Measurements from ENCODE around the gene SBF2.
"Not testable (repeated sequence)": the region's sequence is repeated elsewhere in the genome, so short reads cannot be mapped to it uniquely, and the experiment has no call there.

The SBF2 gene

GRCh38 chr11:9950462-9950861, 343.6 kb downstream of the SBF2 start:
- Histone ChIP-seq H3K79me2 (ENCODE audit: insufficient read depth, low read length) (no peaks in the 10 kb centered on the region), H3K4me2 (ENCODE audit: low read length) (no peak overlapping the region), H3K36me3 (ENCODE audit: insufficient read depth, low read length) (no peaks in the 10 kb centered on the region), H3K9ac (ENCODE audit: low read length) (no peak overlapping the region), H3K4me1 (ENCODE audit: insufficient read depth, low read length, severe bottlenecking) (no peaks in the 10 kb centered on the region), H4K20me1 (ENCODE audit: insufficient read depth, low read length) (no peaks in the 10 kb centered on the region), H2AFZ (ENCODE audit: low read length) (no peak overlapping the region), H3K9me2 (ENCODE audit: low read depth, low read length) (no peaks in the 10 kb centered on the region), H3K27me3 (ENCODE audit: insufficient read depth, low read length) (no peaks in the 10 kb centered on the region), H3K9me3 (ENCODE audit: low read length) (no peaks in the 10 kb centered on the region), H3F3A (ENCODE audit: insufficient read depth, low read length) (no peaks in the 10 kb centered on the region; the same call in 1 of the 2 replicates), H3K27ac (ENCODE audit: low read depth, low read length, poor library complexity, severe bottlenecking) (no peak overlapping the region), H3K4me3 (ENCODE audit: low read depth, low read length, poor library complexity, severe bottlenecking) (no peak overlapping the region)
- TF ChIP-seq CTCF (IDR thresholded peaks at IDR 0.05; ENCODE audit: low read length) (no peak), EZH2 (IDR thresholded peaks at IDR 0.05; ENCODE audit: borderline replicate concordance, low read length) (no peak)

- Histone ChIP-seq H3K9me3 (ENCODE audit: low read length) (no peaks in the 10 kb centered on the region), H3K27ac (ENCODE audit: low read depth, low read length, poor library complexity, severe bottlenecking) (no peak overlapping the region), H3K4me2 (ENCODE audit: low read length) (no peak overlapping the region), H3K27me3 (ENCODE audit: insufficient read depth, low read length) (no peaks in the 10 kb centered on the region), H3F3A (ENCODE audit: insufficient read depth, low read length) (no peaks in the 10 kb centered on the region), H3K79me2 (ENCODE audit: insufficient read depth, low read length) (no peaks in the 10 kb centered on the region), H3K36me3 (ENCODE audit: insufficient read depth, low read length) (no peaks in the 10 kb centered on the region), H3K9me2 (ENCODE audit: low read depth, low read length) (no peaks in the 10 kb centered on the region), H3K9ac (ENCODE audit: low read length) (no peak overlapping the region), H3K4me3 (ENCODE audit: low read depth, low read length, poor library complexity, severe bottlenecking) (no peak overlapping the region), H3K4me1 (ENCODE audit: insufficient read depth, low read length, severe bottlenecking) (no peaks in the 10 kb centered on the region), H4K20me1 (ENCODE audit: insufficient read depth, low read length) (no peaks in the 10 kb centered on the region), H2AFZ (ENCODE audit: low read length) (no peak overlapping the region)
- TF ChIP-seq CTCF (IDR thresholded peaks at IDR 0.05; ENCODE audit: low read length) (no peak), EZH2 (IDR thresholded peaks at IDR 0.05; ENCODE audit: borderline replicate concordance, low read length) (no peak)
Observed at GRCh38 chr11:9947231-9947864, 346.7 kb downstream of the SBF2 start.

- H3K9ac ChIP-seq (ENCODE audit: low read length); H3K4me3 ChIP-seq (ENCODE audit: low read depth, low read length, poor library complexity, severe bottlenecking); H4K20me1 ChIP-seq (ENCODE audit: insufficient read depth, low read length); H3K36me3 ChIP-seq (ENCODE audit: insufficient read depth, low read length); H3F3A ChIP-seq (ENCODE audit: insufficient read depth, low read length); H3K27me3 ChIP-seq (ENCODE audit: insufficient read depth, low read length); H3K27ac ChIP-seq (ENCODE audit: low read depth, low read length, poor library complexity, severe bottlenecking); H3K4me2 ChIP-seq (ENCODE audit: low read length); H3K9me3 ChIP-seq (ENCODE audit: low read length); H3K4me1 ChIP-seq (ENCODE audit: insufficient read depth, low read length, severe bottlenecking); H3K79me2 ChIP-seq (ENCODE audit: insufficient read depth, low read length); H3K9me2 ChIP-seq (ENCODE audit: low read depth, low read length); H2AFZ ChIP-seq (ENCODE audit: low read length): not testable (repeated sequence)
Observed at GRCh38 chr11:9945680-9946079, 348.3 kb downstream of the SBF2 start.

GRCh38 chr11:9943386-9944110, 350.5 kb downstream of the SBF2 start:
- H2AFZ ChIP-seq (ENCODE audit: low read length), result no peak overlapping the region
- H3K4me1 ChIP-seq (ENCODE audit: insufficient read depth, low read length, severe bottlenecking), result no peaks in the 10 kb centered on the region
- H3K36me3 ChIP-seq (ENCODE audit: insufficient read depth, low read length), result no peaks in the 10 kb centered on the region
- no peak overlapping the region for H3K4me2 ChIP-seq (ENCODE audit: low read length)
- no peaks in the 10 kb centered on the region for H3K9me2 ChIP-seq (ENCODE audit: low read depth, low read length)
- H3K9ac ChIP-seq (ENCODE audit: low read length), result no peak overlapping the region
- H4K20me1 ChIP-seq (ENCODE audit: insufficient read depth, low read length), result no peaks in the 10 kb centered on the region
- H3F3A ChIP-seq (ENCODE audit: insufficient read depth, low read length), result no peaks in the 10 kb centered on the region
- H3K27ac ChIP-seq (ENCODE audit: low read depth, low read length, poor library complexity, severe bottlenecking), result no peak overlapping the region
- H3K27me3 ChIP-seq (ENCODE audit: insufficient read depth, low read length), result no peaks in the 10 kb centered on the region
- H3K9me3 ChIP-seq (ENCODE audit: low read length), result no peaks in the 10 kb centered on the region
- TF ChIP-seq CTCF (IDR thresholded peaks at IDR 0.05; ENCODE audit: low read length) (no peak), EZH2 (IDR thresholded peaks at IDR 0.05; ENCODE audit: borderline replicate concordance, low read length) (no peak)
- H3K79me2 ChIP-seq (ENCODE audit: insufficient read depth, low read length), result no peaks in the 10 kb centered on the region
- H3K4me3 ChIP-seq (ENCODE audit: low read depth, low read length, poor library complexity, severe bottlenecking), result no peak overlapping the region

Measured in OCI-LY1 (cell line).